Muscle of leg (tissue), 11 donors: ENCODE results near the gene BTD. TPM values are rescaled to one million over a fixed set of nuclear protein-coding genes. Genes with fewer than 3 reads are reported as not detected.
A peak's percentile ranks its signal among the peaks of the same experiment; 100 is the strongest.
"Not testable (repeated sequence)": the region's sequence is repeated elsewhere in the genome, so short reads cannot be mapped to it uniquely, and the experiment has no call there.

Experiments
- DNase-seq: peaks from one replicate; pipeline ENCODE4 v3.0.0; 2013
- H3K27ac ChIP-seq: one replicate; pipeline ENCODE4 v1.5.1; 2013; ENCODE audit warnings: mild to moderate bottlenecking, low read length, control low read depth
- H3K27me3 ChIP-seq: one replicate; pipeline ENCODE4 v1.6.1; 2013; ENCODE audit warnings: low read length; ENCODE audit not compliant: control insufficient read depth, insufficient read depth
- H3K36me3 ChIP-seq: one replicate; pipeline ENCODE4 v1.6.1; 2013; ENCODE audit warnings: low read length; ENCODE audit not compliant: control insufficient read depth, insufficient read depth
- H3K4me1 ChIP-seq: one replicate; pipeline ENCODE4 v1.6.1; 2013; ENCODE audit warnings: low read length; ENCODE audit not compliant: control insufficient read depth, insufficient read depth
- H3K4me3 ChIP-seq: one replicate; pipeline ENCODE4 v1.5.1; 2013; ENCODE audit warnings: low read length, control low read depth
- H3K9me3 ChIP-seq: replicated peaks from 2 replicates; pipeline ENCODE4 v1.6.1; 2013; ENCODE audit warnings: low read depth, low read length; ENCODE audit not compliant: control insufficient read depth
- WGBS: methylation state at CpG from one replicate; pipeline ENCODE4 v1.1.5; 2013; ENCODE audit warnings: missing lambda C conversion rate; ENCODE audit not compliant: insufficient coverage; 5-methylcytosine and 5-hydroxymethylcytosine counted together
- polyA plus RNA-seq, 8 donors: library from polyadenylated mRNA; unstranded; fragments of 120-200 nt; gene quantifications; one replicate each; pipeline versions ENCODE4 v1.2.1 to v1.2.3, GENCODE V29; 2013; ENCODE audit warnings: inconsistent platforms in 1 of 8, low replicate concordance in 1 of 8; ENCODE audit not compliant: insufficient read length in 8 of 8, insufficient read depth in 1 of 8
- total RNA-seq: library from RNA; stranded (reverse); fragments of 120-200 nt; gene quantifications from one replicate; pipeline ENCODE4 v1.2.4, GENCODE V29; 2013

The BTD gene
- total and polyA plus RNA-seq, 9 donors, result 10.5 to 13.9 (median 11.4) TPM

- WGBS, result no CpG with 5 or more reads among the region's 2 CpGs
- Histone ChIP-seq H3K4me1 (peaks cover 9% of the 10 kb centered on the region), H3K27me3 (no peaks in the 10 kb centered on the region), H3K36me3 (peaks cover 22% of the 10 kb centered on the region), H3K9me3 (no peaks in the 10 kb centered on the region), H3K27ac (no peak overlapping the region), H3K4me3 (no peak overlapping the region)
- no peak for DNase-seq
Measured at GRCh38 chr3:15595955-15596354, 5.6 kb upstream of the BTD start.

GRCh38 chr3:15601046-15601398, 523 bp upstream of the BTD start:
- DNase-seq, result no peak
- peaks cover 19% of the 10 kb centered on the region for H3K36me3 ChIP-seq
- WGBS, result 2% methylated on average over 19 of the region's 19 CpGs
- peak overlapping the region; percentile 96 for H3K27ac ChIP-seq
- peaks cover 9% of the 10 kb centered on the region for H3K4me1 ChIP-seq
- H3K9me3 ChIP-seq, result no peaks in the 10 kb centered on the region
- H3K27me3 ChIP-seq, result no peaks in the 10 kb centered on the region
- H3K4me3 ChIP-seq, result peak overlapping the region; percentile 98

- no peak for DNase-seq
- Histone ChIP-seq H3K4me3 (peak overlapping the region; percentile 98), H3K36me3 (peaks cover 19% of the 10 kb centered on the region), H3K27ac (peak overlapping the region; percentile 96), H3K4me1 (peaks cover 9% of the 10 kb centered on the region), H3K27me3 (no peaks in the 10 kb centered on the region), H3K9me3 (no peaks in the 10 kb centered on the region)
- WGBS, result 0% methylated on average over 1 of the region's 9 CpGs
Measured at GRCh38 chr3:15602146-15602536, 596 bp downstream of the BTD start.

- not testable (repeated sequence) for H3K4me1 ChIP-seq, H3K9me3 ChIP-seq, DNase-seq, H3K27ac ChIP-seq, H3K27me3 ChIP-seq, H3K4me3 ChIP-seq
- no CpG with 5 or more reads among the region's 3 CpGs for WGBS
- H3K36me3 ChIP-seq, result peaks cover 19% of the 10 kb centered on the region
Measured at GRCh38 chr3:15602816-15603215, 1.3 kb downstream of the BTD start.

GRCh38 chr3:15604584-15604983, 3.0 kb downstream of the BTD start:
- WGBS, result 100% methylated on average over 1 of the region's 1 CpG
- not testable (repeated sequence) for H3K27ac ChIP-seq

GRCh38 chr3:15606434-15606891, 4.9 kb downstream of the BTD start:
- Histone ChIP-seq H3K27ac (no peak overlapping the region), H3K4me1 (no peaks in the 10 kb centered on the region), H3K27me3 (no peaks in the 10 kb centered on the region), H3K9me3 (no peaks in the 10 kb centered on the region), H3K36me3 (no peaks in the 10 kb centered on the region), H3K4me3 (no peak overlapping the region)
- peak; percentile 20 for DNase-seq
- 93% methylated on average over 1 of the region's 2 CpGs for WGBS

More at GRCh38 chr3:15604584-15604983, 3.0 kb downstream of the BTD start:
- not testable (repeated sequence) for H3K9me3 ChIP-seq, H3K36me3 ChIP-seq, DNase-seq, H3K27me3 ChIP-seq, H3K4me3 ChIP-seq, H3K4me1 ChIP-seq

- Histone ChIP-seq H3K27me3 (no peaks in the 10 kb centered on the region), H3K27ac (no peak overlapping the region), H3K4me1 (no peaks in the 10 kb centered on the region), H3K9me3 (no peaks in the 10 kb centered on the region), H3K36me3 (no peaks in the 10 kb centered on the region), H3K4me3 (no peak overlapping the region)
- no peak for DNase-seq
- WGBS, result 80% methylated on average over 1 of the region's 4 CpGs
Measured at GRCh38 chr3:15610082-15610759, 8.7 kb downstream of the BTD start.

- Histone ChIP-seq H3K27ac (no peak overlapping the region), H3K9me3 (no peaks in the 10 kb centered on the region), H3K4me3 (no peak overlapping the region), H3K4me1 (no peaks in the 10 kb centered on the region), H3K36me3 (no peaks in the 10 kb centered on the region), H3K27me3 (no peaks in the 10 kb centered on the region)
- no peak for DNase-seq
- no CpG with 5 or more reads among the region's 3 CpGs for WGBS
Measured at GRCh38 chr3:15611018-15611417, 9.5 kb downstream of the BTD start.

GRCh38 chr3:15612001-15612400, 10.5 kb downstream of the BTD start:
- no CpG with 5 or more reads among the region's 1 CpG for WGBS
- no peak for DNase-seq
- no peak overlapping the region for H3K27ac ChIP-seq

GRCh38 chr3:15614958-15615357, 13.4 kb downstream of the BTD start:
- no peaks in the 10 kb centered on the region for H3K27me3 ChIP-seq
- peaks cover under 1% of the 10 kb centered on the region for H3K9me3 ChIP-seq
- no peaks in the 10 kb centered on the region for H3K4me1 ChIP-seq
- H3K36me3 ChIP-seq, result no peaks in the 10 kb centered on the region
- no peak for DNase-seq
- H3K4me3 ChIP-seq, result no peak overlapping the region
- WGBS, result no CpG with 5 or more reads among the region's 1 CpG
- H3K27ac ChIP-seq, result no peak overlapping the region

More at GRCh38 chr3:15612001-15612400, 10.5 kb downstream of the BTD start:
- no peaks in the 10 kb centered on the region for H3K36me3 ChIP-seq
- H3K4me3 ChIP-seq, result no peak overlapping the region
- H3K4me1 ChIP-seq, result no peaks in the 10 kb centered on the region
- H3K9me3 ChIP-seq, result no peaks in the 10 kb centered on the region
- no peaks in the 10 kb centered on the region for H3K27me3 ChIP-seq

GRCh38 chr3:15616053-15616452, 14.5 kb downstream of the BTD start:
- Histone ChIP-seq H3K9me3 (peaks cover 6% of the 10 kb centered on the region), H3K4me1 (no peaks in the 10 kb centered on the region), H3K4me3 (no peak overlapping the region), H3K27ac (no peak overlapping the region), H3K36me3 (no peaks in the 10 kb centered on the region), H3K27me3 (no peaks in the 10 kb centered on the region)
- DNase-seq, result no peak
- no CpG with 5 or more reads among the region's 6 CpGs for WGBS
